Limb (tissue), 2 donors: ENCODE data around the gene SPTAN1.
"Not testable (repeated sequence)": the region's sequence is repeated elsewhere in the genome, so short reads cannot be mapped to it uniquely, and the experiment has no call there.

Experiments
- DNase-seq, 2 donors: peaks; one replicate each; pipeline ENCODE4 v3.0.0-alpha.2; 2016; ENCODE audit errors: extremely low spot score in 2 of 2

Gene SPTAN1

DNA sequence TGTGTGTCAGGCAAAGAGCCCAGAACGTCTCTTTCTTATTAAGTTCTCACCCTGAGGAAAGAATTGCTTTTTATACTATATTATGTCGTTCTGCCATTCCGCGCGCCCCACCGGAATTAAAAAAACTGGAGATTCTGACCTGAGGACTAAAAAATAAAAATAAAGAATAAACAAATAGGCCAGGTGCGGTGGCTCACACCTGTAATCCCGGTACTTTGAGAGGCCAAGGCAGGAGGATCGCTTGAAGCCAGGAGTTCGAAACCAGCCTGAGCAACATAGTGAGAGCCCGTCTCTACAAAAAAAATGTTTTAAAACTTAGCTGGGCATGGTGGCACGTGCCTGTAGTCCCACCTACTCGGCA, 104.9 kb downstream of the SPTAN1 start:
- DNase-seq = no peak

DNA sequence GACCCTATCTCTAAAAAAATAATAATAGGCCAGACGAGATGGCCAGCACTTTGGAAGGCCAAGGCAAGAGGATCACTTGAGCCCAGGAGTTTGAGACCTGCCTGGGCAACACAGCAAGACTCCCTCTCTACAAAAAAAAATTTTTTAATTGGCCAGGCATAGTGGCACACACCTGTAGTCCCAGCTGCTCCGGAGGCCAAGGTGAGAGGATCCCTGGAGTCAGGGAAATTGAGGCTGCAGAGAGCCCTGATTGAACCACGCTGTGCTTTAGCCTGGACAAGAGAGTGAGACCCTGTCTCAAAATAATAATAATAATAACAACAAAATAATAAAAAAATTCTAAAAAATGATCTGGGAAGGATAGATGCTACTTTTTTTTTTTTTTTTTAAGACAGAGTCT, 105.4 kb downstream of the SPTAN1 start:
- DNase-seq = no peak

DNA sequence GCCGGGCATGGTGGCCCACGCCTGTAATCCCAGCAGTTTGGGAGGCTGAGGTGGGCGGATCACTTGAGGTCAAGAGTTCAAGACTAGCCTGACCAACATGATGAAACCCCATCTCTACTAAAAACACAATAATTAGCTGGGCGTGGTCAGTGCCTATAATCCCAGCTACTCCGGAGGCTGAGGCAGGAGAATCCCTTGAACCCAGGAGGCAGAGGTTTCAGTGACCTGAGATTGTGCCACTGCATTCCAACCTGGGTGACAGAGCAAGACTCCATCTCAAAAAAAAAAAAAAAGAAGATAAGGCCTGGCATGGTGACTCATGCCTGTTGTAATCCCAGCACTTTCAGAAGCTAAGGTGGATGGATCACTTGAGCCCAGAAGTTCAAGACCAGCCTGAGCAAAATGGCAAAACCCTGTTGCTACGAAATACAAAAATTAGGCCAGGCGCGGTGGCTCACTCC, 114.1 kb downstream of the SPTAN1 start:
- not testable (repeated sequence) for DNase-seq

DNA sequence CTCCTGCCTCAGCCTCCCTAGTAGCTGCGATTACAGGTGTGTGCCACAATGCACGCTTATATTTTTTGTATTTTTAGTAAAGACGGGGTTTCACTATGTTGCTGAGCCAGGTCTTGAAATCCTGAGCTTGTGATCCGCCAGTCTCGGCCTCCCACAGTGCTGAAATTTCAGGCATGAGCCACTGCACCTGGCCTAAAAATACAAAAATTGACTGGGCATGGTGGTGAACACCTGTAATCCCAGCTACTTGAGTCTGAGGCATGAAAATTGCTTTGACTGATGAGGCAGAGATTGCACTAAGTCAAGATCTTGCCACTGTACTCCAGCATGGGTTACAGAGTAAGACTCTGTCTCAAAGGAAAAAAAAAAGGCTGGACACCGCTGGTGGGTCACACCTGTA, 117.4 kb downstream of the SPTAN1 start:
- DNase-seq = no peak

DNA sequence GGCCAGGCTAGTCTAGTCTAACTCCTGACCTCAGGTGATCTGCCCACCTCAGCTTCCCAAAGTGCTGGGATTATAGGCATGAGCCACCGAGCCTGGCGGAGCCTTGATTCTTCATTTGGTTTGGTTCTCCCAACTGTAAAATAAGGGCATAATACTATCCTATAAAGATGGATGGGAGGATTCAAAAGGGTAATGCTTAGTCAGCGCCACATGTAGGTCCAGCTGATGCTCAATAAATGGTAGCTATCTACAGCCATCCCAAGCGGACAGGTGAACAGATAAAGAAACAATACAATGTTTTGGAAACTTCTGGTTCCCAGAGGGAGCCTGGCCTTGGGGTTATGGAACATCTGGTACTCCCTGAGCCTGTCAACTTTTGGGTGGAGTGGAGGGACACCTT, 123.0 kb downstream of the SPTAN1 start:
- no peak for DNase-seq

DNA sequence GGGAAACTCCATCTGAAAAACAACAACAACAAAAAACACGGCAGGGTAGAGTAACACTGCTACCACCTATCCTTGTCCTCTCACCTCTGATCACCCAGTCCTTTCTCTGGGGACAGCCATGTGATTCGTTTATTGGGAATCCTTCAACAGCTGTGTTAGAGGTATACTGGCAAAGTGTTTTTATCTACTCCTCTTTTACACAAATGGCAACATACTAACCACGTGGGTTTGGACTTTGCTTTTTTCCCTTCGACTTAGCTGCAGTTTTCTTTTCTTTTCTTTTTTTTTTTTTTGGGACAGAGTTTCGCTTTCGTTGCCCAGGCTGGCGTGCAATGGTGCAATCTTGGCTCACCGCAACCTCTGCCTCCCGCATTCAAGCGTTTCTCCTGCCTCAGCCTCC, 125.4 kb downstream of the SPTAN1 start:
- DNase-seq = no peak
